ENCODE results near the gene RIPOR3. TPM values are rescaled to one million over a fixed set of nuclear protein-coding genes. Genes with fewer than 3 reads are reported as not detected.
"Not testable (repeated sequence)": the region's sequence is repeated elsewhere in the genome, so short reads cannot be mapped to it uniquely, and the experiment has no call there.

The RIPOR3 gene
- total RNA-seq, 1 experiment from 2014 or later, result not detected

DNA sequence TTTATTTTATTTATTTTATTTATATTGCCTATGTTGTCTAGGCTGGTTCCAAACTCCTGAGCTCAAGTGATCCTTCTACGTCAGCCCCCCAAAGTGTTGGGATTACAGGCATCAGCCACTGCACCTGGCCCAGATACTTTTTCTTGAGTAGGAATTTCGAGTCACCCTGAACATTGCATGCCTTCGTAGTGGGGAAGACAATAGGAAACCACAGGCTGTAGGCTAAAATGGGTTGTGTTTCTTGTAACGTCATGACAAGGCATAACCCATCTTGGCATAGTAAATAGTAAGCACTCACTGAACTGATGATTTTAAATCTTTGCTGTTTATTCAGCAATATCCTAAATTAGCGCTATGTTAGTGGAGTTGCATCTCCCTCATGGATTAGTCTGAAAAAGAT is 146.2 kb downstream of the RIPOR3 start:
- in situ Hi-C loops (cut with HindIII; ENCODE audit: low pct_unique_long_range_greater_than_20kb, low sequenced_read_pairs), result no loop called here
- DNase-seq (ENCODE audit: low read depth, low spot score), result no peak

DNA sequence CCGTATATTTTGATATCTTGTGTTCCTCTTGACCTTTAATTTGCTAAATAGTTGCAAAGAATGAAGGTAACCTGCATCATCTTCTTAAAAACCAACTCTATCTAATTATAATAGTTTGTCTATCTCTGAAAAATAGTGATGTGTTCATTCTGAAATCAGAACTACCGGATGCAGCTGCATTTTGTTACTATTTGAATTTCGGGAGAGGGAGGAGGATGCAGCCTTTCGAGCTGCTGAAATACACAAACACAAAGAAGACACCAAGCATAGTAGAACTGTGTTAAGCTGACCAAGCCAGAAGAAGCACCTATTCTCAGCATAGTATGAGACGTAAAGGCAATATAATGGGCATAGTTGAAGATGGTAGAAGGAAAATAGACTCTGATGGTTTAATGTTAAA is 148.0 kb downstream of the RIPOR3 start:
- DNase-seq (ENCODE audit: low read depth, low spot score), result no peak
- in situ Hi-C loops (cut with HindIII; ENCODE audit: low pct_unique_long_range_greater_than_20kb, low sequenced_read_pairs), result no loop called here

DNA sequence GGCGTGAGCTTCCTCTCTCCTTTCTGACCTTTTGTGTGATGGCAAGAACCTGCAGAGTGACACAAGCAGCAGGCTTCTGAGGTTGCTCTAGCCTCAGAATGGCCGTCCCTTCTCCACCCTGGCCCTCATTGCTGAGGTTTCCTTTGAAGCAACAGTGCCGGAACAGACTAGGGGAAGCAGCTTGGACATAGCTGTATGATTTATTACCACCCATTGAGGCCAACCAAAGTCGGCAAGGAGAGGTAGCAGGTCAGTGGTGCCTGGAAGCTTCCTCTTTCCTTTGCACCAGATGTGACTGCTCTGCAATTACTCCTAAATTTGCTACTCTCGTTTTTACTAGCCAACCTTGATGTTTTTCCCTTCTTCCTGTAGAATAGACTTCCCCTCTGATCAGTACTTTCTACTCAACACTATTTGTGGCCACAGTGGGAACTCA is 149.7 kb downstream of the RIPOR3 start:
- DNase-seq (ENCODE audit: low read depth, low spot score), result no peak
- in situ Hi-C loops (cut with HindIII; ENCODE audit: low pct_unique_long_range_greater_than_20kb, low sequenced_read_pairs), result no loop called here

DNA sequence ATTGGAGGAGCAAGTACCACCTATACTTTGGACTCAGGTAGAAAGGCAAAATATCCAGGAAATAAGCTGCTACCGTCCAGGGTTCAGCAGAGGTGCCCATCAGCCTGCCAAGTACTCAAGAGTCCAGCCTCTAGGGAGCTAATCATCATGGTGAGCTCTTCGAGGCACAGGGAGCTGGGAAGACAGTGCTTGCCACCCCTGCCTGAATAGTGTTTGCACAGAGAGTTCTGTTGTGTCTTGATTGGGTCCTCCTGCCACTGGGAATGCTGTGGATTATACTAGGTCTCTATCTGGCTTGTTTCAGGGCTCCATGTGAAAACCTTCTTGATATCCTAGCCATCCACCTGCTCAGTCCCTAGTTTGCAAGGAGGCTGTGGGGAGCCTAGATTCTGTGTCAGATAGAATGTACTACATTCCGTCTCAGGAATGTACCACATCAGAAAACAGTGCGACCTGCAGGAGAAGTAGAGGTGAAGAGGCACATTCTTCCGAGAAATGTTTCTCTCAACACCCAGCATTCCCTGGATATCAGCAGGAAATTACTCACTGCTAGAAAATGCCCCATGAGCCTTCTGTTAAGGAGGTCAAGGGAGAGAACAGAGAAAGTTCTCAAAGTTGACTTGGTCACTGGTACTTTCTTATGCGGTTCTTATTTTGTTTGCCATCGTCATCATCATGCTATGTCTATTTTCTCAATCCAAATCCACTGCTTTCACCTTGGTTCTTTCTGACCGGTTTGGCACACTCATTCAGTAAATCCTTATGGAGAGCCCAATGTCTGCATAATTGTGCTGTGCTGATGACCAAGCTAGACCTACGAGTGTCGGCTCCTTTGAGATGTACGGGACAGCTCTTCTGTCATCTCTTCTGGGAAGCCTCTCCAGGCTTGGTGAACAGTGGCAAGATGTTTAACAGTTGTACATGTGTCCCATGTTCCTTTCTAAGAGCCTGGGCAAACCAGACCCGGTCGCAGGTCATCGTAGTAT is 150.4 kb downstream of the RIPOR3 start:
- DNase-seq (ENCODE audit: low read depth, low spot score), result peak; percentile 36
- in situ Hi-C loops (cut with HindIII; ENCODE audit: low pct_unique_long_range_greater_than_20kb, low sequenced_read_pairs), result no loop called here

DNA sequence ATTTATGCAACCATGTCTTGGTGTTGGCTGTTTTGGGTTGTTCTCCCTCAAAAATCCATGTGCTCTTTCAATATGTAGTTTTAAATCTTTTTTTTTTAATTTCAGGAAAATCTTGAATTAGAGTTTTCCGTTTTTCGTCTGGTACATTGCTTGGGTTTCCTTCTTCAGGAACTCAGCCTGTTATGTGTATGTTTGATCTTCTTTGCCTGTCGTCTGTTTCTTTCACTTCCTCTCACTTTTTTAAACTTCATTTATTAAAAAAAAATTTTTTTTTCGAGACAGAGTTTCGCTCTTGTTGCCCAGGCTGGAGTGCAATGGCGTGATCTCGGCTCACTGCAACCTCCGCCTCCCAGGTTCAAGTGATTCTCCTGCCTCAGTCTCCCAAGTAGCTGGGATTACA is 151.5 kb downstream of the RIPOR3 start:
- DNase-seq (ENCODE audit: low read depth, low spot score); in situ Hi-C loops (cut with HindIII; ENCODE audit: low pct_unique_long_range_greater_than_20kb, low sequenced_read_pairs): not testable (repeated sequence)

DNA sequence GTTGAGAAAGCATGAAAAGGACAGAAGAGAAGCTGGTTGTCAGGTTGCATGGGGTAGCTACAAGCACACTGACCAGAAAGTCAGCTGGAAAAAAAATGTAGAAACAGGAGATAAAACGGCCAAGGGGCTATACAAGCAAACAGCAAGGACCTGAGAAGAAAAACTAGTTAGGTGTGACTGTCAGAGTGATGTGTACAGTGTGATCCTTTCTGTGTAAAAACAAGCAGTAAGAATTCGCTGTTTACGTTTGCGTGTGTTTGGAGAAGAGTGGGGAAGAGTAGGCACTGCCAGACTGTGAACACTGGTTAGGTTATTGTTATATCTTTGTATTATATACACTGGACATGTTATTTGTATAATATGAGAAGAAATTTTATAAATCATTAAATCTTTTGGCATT is 153.1 kb downstream of the RIPOR3 start:
- in situ Hi-C loops (cut with HindIII; ENCODE audit: low pct_unique_long_range_greater_than_20kb, low sequenced_read_pairs), result no loop called here
- no peak for DNase-seq (ENCODE audit: low read depth, low spot score)

DNA sequence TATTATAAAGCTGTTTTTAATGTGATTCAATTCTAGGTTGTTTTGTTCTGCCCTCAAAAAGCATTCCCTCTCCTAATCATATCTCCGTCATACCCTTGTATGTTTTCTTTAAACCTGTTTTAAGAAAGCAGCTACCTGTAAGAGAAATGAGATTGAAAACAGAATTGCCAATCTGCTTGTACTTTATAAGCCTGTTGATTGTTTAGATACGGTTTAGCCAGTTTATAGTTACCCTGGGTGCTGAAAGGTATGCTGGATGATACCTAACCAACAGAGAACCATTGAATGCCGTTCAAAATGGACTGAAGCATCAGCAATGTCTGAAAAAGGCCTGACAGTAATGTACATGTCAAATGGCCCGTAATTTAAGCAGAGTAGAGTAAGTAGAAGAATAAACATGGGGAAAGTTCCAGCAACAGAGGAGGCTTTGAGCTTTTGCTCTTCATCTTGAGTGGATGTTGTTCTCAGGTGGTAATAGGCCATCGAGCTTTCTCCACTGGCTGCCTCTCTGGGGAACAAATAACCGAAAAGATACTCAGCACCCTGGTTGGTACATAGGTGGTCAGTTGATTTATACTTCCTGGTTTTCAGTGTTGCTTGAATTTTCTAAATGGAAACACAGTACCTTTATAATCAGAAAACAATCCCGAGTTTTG is 153.7 kb downstream of the RIPOR3 start:
- in situ Hi-C loops (cut with HindIII; ENCODE audit: low pct_unique_long_range_greater_than_20kb, low sequenced_read_pairs), result no loop called here

DNA sequence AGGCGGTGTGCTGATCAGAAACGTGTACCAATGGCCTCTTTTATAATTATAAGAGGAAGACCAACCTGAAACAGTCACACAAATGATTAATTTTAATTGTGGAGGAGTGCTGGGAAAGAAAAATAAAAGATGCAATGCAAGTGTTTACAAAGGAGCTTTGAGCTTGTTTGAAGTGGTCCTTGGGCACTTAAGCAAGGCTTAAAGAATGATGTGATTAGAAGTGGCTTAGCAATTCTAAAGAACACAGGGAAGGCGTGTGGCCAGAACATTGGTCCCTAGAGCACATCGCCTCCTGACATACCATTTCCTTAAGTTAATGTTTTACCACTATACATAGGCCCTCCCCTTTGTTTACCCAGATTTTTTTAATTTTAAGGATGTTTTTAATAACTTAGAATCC is 155.0 kb downstream of the RIPOR3 start:
- in situ Hi-C loops (cut with HindIII; ENCODE audit: low pct_unique_long_range_greater_than_20kb, low sequenced_read_pairs), result no loop called here
- no peak for DNase-seq (ENCODE audit: low read depth, low spot score)

More for the DNA sequence above, 153.7 kb downstream of the RIPOR3 start:
- no peak for DNase-seq (ENCODE audit: low read depth, low spot score)

Small RNAs within 50 kb of the gene (small RNA-seq; reads per million reads assigned to genes)
- gene MIR1302-5, result 0 reads per million in 2 experiments
- gene MIR645, result 0 reads per million in 2 experiments
- gene RF00019, result 0 reads per million in 2 experiments

Other genes with a start within 250 kb of the RIPOR3 start
- gene PTPN1, start 181.2 kb downstream of the RIPOR3 start, total RNA-seq (2014; rRNA removed; shearing (Covaris generic)), result 118 and 121 TPM in 2 replicates
- gene PARD6B, start 40.0 kb upstream of the RIPOR3 start, total RNA-seq (2014; rRNA removed; shearing (Covaris generic)), result 4.8 and 5.9 TPM in 2 replicates
- 4.4 and 7.0 TPM in 2 replicates for gene BCAS4, start 103.5 kb upstream of the RIPOR3 start, total RNA-seq (2014; rRNA removed; shearing (Covaris generic))
- gene ADNP, start 239.9 kb upstream of the RIPOR3 start, total RNA-seq (2014; rRNA removed; shearing (Covaris generic)), result 26.9 and 28.8 TPM in 2 replicates

All from SK-MEL-5 (cell line).